ENCODE measurements around the gene B3GALNT2.

Gene B3GALNT2

DNA sequence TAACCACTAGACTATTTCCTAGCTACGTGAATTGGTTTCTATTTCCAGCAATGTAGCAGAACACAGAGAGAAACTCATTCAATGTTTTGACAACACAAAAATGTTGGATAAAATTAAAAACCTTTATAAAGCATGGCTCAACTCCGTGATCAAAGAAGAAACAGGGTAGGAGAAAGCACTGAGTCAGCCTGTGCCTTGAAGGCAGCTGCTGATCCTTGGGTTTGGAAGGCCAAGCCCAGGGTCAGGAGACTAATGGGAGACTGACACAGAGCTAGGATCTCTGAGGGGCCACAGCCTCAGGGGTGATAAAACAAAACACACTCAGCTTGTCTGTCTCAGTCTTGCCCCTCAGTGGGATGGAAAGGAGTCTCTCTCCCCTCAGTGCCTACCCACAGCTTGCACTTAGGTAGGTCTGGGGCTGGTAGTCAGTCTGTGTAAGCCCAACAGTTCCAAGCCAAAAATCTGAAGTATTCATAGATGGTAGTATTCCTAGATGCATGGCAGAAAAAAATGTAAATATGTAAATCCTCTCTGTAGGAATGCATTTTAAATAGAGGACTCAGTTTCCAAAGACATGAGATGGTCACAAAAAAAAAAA is 53.3 kb downstream of the B3GALNT2 start:
- no peak for DNase-seq

DNA sequence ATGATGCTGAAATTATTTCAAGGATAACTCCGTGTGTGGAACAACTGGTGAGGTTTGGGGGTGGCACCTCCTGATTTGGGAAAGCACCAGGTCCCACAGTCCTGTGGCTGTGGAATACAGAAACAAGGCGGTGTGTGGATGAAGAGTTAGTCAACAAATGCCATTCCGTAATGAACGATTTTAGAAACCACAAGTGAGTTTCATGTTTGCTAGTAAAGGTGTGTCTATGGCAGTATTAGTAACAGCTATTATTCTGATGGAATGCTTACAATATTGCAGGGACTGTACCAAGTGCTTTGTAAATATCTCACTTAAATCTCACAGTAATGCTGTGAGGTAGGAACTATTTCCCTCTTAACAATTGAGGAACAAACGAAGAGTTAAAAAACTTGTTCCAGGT is 53.8 kb downstream of the B3GALNT2 start:
- DNase-seq, result no peak

DNA sequence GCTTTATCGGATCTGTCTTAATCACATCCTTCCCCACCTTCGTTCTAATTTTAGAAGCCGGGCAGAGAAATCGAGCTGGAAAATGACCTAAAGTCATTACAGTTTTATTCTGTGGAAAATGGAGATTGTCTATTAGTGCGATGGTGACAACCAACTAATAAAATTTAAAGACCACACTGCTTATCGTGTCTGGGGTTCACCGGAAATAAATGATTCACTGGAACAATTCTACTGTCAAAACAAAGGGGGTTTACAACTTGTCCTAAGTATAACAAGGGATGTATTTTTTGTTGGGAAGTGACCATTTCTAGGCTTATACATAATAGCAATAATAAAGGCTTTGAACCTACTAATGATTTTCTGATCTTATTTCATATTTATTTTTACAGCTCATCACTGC is 55.6 kb downstream of the B3GALNT2 start:
- DNase-seq, result no peak

DNA sequence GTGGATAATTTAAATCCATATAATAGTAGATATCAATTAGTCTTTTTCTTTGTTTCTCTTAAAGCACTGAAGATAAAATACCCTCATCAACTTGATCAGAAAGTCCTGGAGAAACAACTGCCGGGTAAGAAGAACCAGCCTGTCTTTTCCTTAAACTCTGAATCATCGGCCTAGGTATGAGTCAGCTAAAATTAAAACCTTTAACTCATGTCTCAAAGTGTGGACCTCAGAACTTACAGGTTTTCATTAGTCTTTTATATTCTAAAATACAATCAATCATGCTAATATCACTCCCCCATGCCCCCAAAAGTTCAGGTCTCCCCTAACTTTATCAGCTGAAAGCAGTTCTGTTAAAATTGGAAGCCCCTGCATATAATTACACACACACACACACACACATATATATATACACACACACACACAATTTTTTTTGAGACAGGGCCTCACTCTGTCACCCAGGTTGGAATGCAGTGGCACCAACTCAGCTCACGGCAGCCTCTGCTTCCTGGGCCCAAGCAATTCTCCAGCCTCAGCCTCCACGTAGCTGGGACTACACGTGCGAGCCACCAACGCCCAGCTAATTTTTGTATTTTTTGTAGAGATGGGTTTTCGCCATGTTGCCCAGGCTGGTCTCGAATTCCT is 61.3 kb downstream of the B3GALNT2 start:
- DNase-seq, result no peak

DNA sequence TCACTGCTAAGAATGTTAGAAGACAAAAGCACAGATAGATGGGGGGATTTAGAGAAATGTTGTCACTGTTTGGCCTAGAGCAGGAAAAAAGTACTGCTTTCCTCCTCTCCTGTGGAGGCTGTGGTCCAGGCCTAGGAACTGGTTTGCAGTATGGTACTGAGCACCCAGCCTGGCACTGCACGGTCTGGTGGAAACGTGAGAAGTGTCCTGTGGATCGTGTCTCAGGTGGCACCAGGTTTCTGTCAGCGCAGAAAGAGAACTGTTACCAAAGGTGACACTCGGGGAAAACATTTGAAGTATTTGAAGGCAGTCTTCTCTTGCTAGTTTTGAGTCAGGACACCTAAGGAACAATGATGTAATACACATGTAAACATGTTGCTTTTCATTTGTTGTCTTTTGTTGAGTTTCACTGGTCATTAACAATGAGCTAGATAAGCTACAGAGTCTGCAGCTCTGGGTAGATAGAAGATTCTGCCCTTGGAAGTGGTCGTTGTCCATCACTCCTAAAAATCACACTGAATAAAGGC is 63.0 kb downstream of the B3GALNT2 start:
- no peak for DNase-seq

DNA sequence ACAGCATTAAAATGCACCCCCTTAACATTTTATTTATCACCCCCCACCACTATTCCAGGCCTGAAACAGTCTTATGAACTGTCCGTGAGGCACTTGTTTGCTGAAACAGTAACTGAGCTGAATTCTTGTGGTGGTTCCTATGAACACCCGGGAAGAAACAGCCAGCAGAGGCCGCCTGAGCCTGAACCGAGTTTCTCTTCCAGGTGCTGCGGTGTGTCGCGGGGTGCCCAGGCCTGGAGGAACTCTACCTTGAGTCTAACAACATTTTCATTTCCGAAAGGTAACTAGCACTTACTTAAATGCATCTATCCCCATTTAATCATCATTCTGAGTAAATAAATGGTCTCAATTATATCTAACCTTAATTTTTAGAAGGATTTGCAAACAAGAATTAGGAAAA is 70.3 kb downstream of the B3GALNT2 start:
- no peak for DNase-seq

DNA sequence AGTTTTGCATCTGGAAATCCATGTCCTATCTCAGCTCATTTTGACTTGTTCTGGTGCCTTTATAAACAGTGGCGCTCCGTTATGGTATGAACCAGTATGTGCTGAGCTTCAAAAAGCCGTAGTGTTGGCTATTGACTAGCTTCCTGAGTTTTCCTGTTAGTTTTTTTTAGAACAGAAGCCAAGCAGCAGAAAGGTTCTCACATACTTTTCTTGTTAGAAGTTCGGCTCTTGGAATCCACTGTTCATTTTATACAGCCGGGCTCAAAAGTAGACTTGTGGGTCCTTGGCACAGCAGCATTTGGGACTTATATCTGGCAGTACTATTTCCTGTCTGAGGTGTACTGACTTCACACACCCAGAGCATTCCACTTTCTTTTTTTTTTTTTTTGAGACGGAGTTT is 73.3 kb downstream of the B3GALNT2 start:
- DNase-seq, result no peak

DNA sequence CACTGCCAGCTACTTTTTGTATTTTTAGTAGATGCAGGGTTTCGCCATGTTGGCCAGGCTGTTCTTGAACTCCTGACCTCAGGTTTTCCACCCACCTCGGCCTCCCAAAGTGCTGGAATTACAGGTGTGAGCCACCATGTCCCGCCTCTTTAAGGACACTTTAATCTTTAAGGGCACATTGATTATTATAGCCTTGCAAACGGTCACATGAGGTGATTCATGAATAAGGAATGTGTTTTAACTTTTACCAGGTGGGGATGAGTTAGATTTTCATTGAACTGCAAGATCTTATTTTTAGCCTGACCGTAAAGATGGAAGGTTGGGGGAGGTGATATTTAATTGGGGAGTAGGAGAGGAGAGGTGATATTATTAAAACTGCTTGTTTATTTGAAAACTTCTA is 75.1 kb downstream of the B3GALNT2 start:
- DNase-seq, result no peak

DNA sequence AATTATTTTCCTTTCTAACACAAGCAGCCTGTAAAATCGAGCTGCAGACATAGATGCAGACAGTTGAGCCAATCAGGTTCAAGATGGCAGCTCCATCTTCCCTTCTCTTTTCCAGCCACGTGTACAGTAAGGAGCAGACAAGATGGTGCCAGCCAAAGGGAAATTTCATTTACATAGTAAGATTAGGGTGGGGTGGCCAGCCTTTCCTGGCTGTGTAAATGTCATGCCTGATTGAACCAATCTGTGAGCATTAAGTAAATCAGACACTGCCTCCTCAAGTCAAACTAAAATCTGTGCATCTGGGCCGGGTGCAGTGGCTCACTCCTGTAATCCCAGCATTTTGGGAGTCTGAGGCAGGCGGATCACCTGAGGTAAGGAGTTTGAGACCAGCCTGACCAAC is 76.8 kb downstream of the B3GALNT2 start:
- DNase-seq, result no peak

DNA sequence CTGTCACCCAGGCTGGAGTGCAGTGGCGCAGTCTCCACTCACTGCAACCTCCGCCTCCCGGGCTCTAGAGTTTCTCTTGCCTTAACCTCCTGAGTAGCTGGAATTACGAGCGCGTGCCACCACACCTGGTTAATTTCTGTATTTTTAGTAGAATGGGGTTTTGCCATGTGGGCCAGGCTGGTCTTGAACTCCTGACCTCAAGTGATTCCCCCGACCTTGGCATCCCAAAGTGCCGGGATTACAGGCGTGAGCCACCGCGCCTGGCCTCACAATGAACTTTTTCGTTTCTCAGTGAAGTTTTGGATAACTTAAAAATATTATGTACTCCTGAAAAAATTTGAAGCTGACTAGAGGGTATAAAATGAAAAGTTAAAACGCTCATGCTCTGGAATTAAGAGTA is 77.6 kb downstream of the B3GALNT2 start:
- DNase-seq, result no peak

DNA sequence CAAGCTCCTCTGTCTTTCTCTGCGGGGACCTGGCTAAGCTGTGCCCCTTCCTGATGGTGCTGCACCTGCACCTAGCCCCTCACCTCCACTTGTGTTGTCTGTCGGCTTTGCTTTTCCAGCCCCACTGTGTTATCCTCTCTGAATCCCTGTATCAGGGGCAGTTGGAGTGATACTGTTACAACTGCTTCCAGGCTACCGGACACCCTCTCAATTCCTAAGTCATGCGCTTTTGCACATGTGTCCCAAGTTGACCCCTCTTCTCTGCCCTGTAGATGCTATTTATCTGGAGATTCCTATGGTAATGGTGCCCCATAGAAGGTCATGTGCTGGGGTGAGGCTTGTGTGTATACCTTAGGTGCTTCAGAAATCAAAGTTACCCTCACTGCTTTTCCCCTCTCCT is 78.1 kb downstream of the B3GALNT2 start:
- DNase-seq, result no peak

DNA sequence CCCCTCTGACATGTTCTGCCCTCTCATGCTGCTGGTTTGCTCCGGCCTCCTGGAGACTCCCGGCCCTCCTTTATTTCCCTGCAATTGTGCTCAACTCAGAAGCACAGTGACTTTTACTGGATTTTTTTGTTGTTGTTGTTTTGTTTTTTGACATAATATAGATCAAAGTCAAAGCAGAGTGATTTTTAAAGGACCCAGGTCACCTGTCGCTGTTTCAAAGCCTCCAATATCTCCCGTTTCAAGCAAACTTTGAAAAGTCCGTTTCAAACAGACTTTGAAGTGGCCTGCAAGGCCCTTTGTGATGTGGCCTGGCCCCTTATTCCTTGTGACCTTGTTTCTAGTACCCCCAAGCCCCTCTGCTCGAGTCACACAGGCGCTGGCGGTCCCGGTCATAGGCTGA is 78.9 kb downstream of the B3GALNT2 start:
- DNase-seq, result no peak

DNA sequence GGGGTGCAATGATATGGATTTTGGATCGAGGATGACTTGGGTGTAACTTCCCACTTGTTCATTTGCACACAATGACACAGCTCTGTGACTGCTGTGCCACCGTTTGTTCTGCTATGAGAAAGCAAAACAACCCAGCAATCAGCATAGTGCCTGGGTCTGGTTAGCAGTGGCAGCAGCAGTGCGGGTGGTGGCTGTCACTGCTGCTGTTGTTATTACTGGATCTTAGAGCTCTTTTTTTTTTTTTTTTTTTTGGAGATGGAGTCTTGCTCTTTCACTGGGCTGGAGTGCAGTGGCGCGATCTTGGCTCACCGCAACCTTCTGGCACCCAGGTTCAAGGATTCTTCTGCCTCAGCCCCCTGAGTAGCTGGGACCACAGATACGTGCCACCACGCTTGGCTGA is 80.2 kb downstream of the B3GALNT2 start:
- DNase-seq, result peak; percentile 40

DNA sequence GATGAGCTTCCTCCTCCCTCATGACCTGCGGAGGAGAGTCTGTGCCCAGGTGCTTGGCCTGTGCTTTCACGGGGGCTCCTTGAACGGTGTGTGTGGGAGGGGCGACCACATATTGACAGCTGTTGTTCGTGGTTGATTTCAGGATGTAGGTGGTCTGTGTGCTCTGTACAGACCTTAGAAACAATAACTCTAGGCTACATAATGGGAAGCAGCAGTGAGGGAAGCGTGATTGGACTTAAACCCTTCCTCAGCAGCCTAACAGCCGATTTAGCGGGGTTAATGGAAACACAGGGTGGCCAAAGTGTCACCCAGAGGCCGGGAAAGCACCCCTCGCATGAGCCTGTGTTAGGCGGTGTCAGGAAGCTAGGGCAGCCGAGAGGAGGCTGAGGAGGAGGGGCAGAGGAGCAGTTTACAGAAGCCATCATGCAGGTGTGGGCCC is 81.0 kb downstream of the B3GALNT2 start:
- DNase-seq, result no peak

DNA sequence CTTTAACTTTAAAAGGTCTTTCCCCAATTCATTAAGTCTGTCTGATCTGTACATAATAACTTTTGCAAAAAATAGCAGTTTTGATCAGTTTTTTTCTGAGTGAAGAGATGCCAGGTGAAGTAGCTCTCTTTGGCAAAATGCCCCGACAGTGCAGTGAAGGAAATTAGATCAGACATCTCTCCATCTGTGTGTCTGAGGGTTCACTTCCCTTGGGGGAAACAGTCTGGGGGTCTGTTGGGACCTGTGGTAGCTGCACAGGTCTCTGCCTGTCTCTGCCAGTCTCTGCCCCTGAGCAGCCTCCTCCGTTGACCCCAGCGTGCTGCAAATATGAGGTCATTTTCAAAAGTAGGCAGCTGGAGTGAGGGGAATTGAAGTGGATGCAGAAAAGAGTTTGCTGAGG is 82.5 kb downstream of the B3GALNT2 start:
- DNase-seq, result no peak

DNA sequence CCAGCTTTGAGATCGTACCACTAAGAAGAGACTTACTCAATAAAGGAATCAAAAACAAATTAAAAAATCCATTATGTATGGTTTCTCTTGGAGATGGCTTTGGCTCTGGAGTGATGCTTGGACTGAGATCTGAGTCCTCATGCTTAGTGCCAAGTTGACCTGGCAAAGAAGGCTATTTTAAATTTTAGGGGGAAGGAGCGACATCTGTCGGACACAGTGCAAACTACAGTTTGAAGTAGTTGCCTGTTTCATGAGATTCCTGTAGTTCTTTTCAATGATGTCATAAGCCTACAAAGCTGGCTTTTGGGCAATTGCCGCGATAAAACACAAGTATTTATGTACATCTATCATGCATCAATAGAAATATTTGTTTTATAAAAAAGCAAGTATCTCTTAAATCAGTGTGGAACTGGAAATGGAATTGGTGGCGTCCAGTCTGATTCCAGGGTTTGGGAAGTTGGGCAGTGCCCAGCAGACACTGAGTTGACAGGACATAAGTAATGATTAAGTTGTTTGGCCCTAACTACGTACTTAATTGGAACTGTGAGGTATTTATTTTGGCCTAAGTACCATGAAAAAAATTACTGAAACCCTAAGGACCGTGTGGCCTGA is 87.1 kb downstream of the B3GALNT2 start:
- peak; percentile 80 for DNase-seq

DNA sequence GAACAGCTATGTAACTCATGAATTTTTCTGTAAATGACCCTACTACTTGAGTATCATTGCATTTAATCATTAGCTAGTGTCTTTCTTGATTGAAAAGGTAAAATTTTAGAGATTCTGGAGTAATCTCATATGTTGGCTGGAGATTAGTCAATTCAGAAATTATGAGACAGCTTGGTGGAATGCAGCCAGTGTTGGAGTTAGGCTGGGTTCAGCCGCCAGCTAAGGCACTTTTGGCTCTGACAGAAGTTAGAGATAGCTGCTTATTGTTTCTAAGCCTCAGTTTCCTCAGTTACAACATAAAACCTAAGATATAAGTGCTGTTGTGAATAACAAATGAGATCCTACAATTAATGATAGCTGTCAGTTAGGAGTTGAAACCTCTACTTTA is 87.6 kb downstream of the B3GALNT2 start:
- no peak for DNase-seq

DNA sequence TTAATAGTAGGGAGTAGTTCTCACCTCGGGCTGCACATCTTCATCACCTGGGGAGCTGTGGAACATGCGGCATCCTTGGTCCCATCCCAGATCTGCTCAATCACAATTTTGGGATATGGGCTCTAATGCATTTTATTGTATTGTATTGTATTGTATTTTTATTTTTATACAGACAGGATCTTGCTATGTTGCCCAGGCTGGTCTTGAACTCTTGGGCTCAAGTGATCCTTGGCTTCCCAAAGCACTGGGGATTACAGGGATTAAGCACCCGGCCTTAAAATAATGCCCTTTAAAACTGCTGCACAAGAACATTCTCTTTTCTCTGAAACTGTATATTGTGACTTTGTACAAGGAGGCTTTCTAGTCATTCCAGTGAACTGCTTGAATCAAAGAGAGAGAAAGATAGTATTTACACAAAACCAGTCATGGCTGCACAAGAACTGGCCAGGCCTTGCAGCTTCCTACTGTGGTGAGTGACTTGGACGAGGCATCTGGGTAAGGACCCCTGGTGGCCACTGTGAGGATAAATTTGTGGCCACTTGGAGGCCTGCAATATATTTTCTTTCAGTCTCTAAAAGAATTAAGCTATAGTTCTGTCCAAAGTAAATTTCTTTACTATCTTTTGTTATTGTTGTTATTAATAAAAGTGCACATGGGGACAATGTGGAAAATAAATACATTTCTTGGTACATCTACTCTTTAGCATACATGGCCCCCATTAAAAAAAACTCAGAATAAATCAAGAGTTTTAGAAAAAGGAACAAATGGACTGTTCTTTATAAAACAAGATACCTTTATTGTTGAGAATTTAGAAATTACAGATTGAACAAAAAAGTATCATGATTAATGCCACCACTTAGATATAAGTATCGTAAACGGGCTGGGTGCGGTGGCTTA is 89.0 kb downstream of the B3GALNT2 start:
- peak; percentile 53 for DNase-seq

DNA sequence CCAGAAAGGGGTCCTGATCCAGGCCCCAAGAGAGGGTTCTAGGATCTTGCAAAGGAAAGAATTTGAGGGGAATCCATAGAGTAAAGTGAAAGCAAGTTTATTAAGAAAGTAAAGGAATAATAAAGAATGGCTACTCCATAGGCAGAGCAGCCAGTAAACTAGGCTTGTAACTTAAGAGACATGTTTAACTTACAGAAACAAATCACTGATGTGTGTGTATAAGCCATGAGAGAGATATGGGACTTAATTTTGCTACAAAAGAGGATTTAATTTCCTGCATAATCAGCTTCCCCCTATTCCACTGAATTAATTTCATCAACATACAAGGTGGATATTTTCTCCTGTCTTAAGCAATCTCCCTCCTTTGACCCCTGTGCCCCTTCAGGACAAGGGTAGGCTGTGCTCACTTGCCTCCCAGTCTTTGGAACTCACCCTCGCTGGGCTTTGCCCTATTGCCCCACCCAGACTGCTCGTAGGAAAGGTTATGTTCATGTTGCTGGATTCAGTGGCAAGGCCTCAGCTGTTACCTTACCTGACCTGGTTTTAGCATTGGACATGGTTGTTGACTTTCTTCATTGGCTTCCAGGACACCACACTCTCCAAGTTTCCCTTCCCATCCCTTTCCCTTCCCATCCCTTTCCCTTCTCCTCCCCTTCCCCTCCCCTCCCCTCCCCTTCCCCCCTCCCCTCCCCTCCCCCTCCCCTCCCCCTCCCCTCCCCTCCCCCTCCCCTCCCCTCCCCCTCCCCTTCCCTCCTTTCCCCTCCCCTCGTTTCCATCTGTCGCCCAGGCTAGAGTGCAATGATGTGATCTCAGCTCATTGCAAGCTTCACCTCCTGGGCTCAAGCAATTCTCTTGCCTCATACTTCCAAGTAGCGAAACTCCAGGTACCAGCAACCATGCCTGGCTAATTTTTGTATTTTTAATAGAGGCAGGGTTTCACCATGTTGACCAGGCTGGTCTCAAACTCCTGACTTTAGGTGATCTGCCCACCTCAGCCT is 92.5 kb downstream of the B3GALNT2 start:
- DNase-seq, result no peak

DNA sequence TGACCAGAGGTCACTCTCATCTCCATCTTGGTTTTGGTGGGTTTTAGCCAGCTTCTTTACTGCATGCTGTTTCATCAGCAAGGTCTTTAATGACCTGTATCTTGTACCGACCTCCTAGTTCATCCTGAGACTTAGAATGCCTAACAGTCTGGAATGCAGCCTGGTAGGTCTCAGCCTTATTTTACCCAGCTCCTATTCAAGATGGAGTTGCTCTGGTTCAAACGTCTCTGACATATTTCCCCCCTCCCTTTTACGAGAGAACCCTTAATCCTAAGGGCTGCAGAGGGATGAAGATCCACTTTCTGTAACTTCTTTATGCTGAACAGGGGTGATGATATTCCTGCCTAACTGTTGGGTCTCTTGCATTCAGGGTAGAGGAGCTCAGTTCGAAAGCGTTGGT is 93.8 kb downstream of the B3GALNT2 start:
- DNase-seq, result no peak

DNA sequence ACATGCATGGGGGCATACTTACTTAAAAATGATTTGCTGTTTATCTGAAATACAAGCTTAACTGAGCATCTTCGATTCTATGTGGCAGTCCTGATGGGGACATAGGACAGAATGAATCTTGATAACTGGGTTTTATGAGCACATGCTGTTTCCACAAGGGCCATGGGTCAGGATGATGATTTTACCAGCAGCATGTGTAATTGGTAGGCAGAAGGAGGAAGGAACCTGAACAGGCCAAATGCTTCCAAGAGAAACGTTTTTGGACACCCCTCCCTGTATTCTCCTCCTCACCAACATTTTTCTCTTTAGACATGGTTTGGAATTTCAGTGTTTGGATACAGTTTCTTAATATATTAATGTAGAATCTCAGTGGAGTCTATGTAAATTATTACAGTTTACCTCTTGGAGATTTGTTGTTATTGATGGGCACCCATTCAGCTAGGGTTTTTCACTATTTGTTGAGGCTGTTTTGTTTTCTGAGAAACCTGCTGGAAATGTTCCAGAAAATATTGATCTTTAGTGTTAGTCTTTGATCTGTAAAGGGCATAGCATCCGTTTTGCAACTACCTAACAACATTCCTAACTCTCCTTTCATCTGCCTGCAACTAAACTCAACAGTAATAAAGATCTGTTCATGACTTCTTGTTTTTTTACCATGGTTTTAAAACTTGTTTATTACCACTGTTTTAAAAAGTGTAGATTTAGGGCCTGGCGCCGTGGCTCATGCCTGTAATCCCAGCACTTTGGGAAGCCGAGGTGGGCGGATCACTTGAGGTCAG is 95.0 kb downstream of the B3GALNT2 start:
- no peak for DNase-seq

Measured in midbrain (tissue), 1 donor.